Esophagus squamous epithelium (tissue), 5 donors: Measurements from ENCODE around the gene REM1. TPM values are rescaled to one million over a fixed set of nuclear protein-coding genes. Genes with fewer than 3 reads are reported as not detected.
A peak's percentile ranks its signal among the peaks of the same experiment; 100 is the strongest.
"Not testable (repeated sequence)": the region's sequence is repeated elsewhere in the genome, so short reads cannot be mapped to it uniquely, and the experiment has no call there.

ENCODE experiments used
- DNase-seq: peaks from one replicate; lab custom pipeline; 2025; lab: John Stamatoyannopoulos, UW
- H3K27ac ChIP-seq, 4 donors: fragments of 200-600 bp; sonication (generic); one replicate each; pipeline ENCODE4 v1.5.1; 2016 to 2019; ENCODE audit warnings: mild to moderate bottlenecking in 1 of 4
- H3K27me3 ChIP-seq, 4 donors: fragments of 200-600 bp; sonication (generic); 1 replicate in 3 of 4; 2 replicates in 1 of 4; pipeline versions ENCODE4 v1.5.1 to v1.6.0; 2017 to 2021; ENCODE audit warnings: antibody characterized with exemption in 1 of 4
- H3K36me3 ChIP-seq, 3 donors: fragments of 200-600 bp; sonication (generic); one replicate each; pipeline ENCODE4 v1.5.1; 2016 to 2019
- H3K4me1 ChIP-seq, 3 donors: fragments of 200-600 bp; sonication (generic); one replicate each; pipeline ENCODE4 v1.5.1; 2017 to 2019
- H3K4me3 ChIP-seq, 4 donors: fragments of 200-600 bp; sonication (generic); 1 replicate in 3 of 4; 2 replicates in 1 of 4; pipeline ENCODE4 v1.5.1; 2016 to 2019; ENCODE audit warnings: mild to moderate bottlenecking in 2 of 4, moderate library complexity in 1 of 4
- H3K9me3 ChIP-seq, 3 donors: fragments of 200-600 bp; sonication (generic); one replicate each; pipeline ENCODE4 v1.5.1; 2016 to 2019
- CTCF ChIP-seq, 6 experiments: fragments of 450-650 bp in 4 of 6; fragments of 200-600 bp in 2 of 6; sonication (generic) in 2 of 6; IDR thresholded peaks; one replicate each; pipeline ENCODE4 v1.5.1; 2016 to 2019; ENCODE audit warnings: antibody characterized with exemption in 6 of 6, mild to moderate bottlenecking in 4 of 6, moderate library complexity in 4 of 6
- POLR2A ChIP-seq, 4 donors: fragments of 450-650 bp; IDR thresholded peaks; one replicate each; pipeline ENCODE4 v1.6.1; 2017; ENCODE audit warnings: antibody characterized with exemption in 4 of 4, mild to moderate bottlenecking in 4 of 4, moderate library complexity in 3 of 4
- WGBS, 2 donors: methylation state at CpG; one replicate each; pipeline ENCODE4 v1.1.5; 2018; 5-methylcytosine and 5-hydroxymethylcytosine counted together
- intact Hi-C: fragments of 100-400 bp; cut with DNase I; formaldehyde crosslinking; loops from one replicate; pipeline ENCODE4 v1.15.0; 2022
- total RNA-seq, 4 donors: library from RNA; depleted of rRNA; stranded (reverse); fragments of >200 nt; gene quantifications; one replicate each; pipeline ENCODE4 v1.1.0, GENCODE V29; 2016
- donor health status: DM: yes; HTN: yes; CAD: no.

Gene REM1
- total RNA-seq, 4 donors from 2014 or later: 0.18 to 4.0 (median 1.3) TPM; not detected in 1

- Histone ChIP-seq H3K9me3 (no peaks in the 10 kb centered on the region), H3K36me3 (no peaks in the 10 kb centered on the region), H3K4me1 (no peaks in the 10 kb centered on the region), H3K27ac (no peak overlapping the region), H3K27me3 (peaks cover 0 to 15% (median 0%) of the 10 kb centered on the region in 4 donors), H3K4me3 (no peak overlapping the region)
- TF ChIP-seq CTCF (IDR thresholded peaks at IDR 0.05) (no peak), POLR2A (IDR thresholded peaks at IDR 0.05) (no peak)
- intact Hi-C loops: no loop called here
- DNase-seq: no peak
- 92% methylated on average over 1 of the region's 1 CpG for WGBS, 2 donors
Measured at GRCh38 chr20:31454361-31454760, 20.7 kb upstream of the REM1 start.

- intact Hi-C loops, H3K27ac ChIP-seq, H3K36me3 ChIP-seq, H3K4me3 ChIP-seq, H3K9me3 ChIP-seq, DNase-seq: not testable (repeated sequence)
- WGBS, 2 donors: no CpG with 5 or more reads among the region's 33 CpGs
- Histone ChIP-seq H3K27me3 (peaks cover 0 to 16% (median 0%) of the 10 kb centered on the region in 4 donors), H3K4me1 (peaks cover 7 to 23% (median 8%) of the 10 kb centered on the region in 3 donors)
Measured at GRCh38 chr20:31470946-31471345, 4.1 kb upstream of the REM1 start.

GRCh38 chr20:31472395-31473330 is 2.4 kb upstream of the REM1 start:
- intact Hi-C loops: no loop called here
- DNase-seq: no peak
- Histone ChIP-seq H3K4me1 (peaks cover 7 to 26% (median 8%) of the 10 kb centered on the region in 3 donors), H3K36me3 (no peaks in the 10 kb centered on the region), H3K4me3 (no peak overlapping the region), H3K9me3 (no peaks in the 10 kb centered on the region), H3K27me3 (peaks cover 0 to 30% (median 0%) of the 10 kb centered on the region in 4 donors), H3K27ac (peak overlapping the region in 1 of 4 donors; percentile 14)
- TF ChIP-seq POLR2A (IDR thresholded peaks at IDR 0.05) (no peak), CTCF (IDR thresholded peaks at IDR 0.05) (no peak)
- 55 to 71% methylated on average over 5 to 7 of the region's 8 CpGs for WGBS, 2 donors

- no peak overlapping the region for H3K4me3 ChIP-seq
- intact Hi-C loops: no loop called here
- 78 to 83% methylated on average over 4 to 5 of the region's 5 CpGs for WGBS, 2 donors
- DNase-seq: no peak
- H3K27ac ChIP-seq: peak overlapping the region in 1 of 4 donors; percentile 14
- peaks cover 7 to 26% (median 8%) of the 10 kb centered on the region in 3 donors for H3K4me1 ChIP-seq
- H3K9me3 ChIP-seq: no peaks in the 10 kb centered on the region
- no peak for TF ChIP-seq CTCF (IDR thresholded peaks at IDR 0.05)
- no peak for TF ChIP-seq POLR2A (IDR thresholded peaks at IDR 0.05)
- H3K36me3 ChIP-seq: no peaks in the 10 kb centered on the region
- peaks cover 0 to 30% (median 0%) of the 10 kb centered on the region in 4 donors for H3K27me3 ChIP-seq
Measured at GRCh38 chr20:31473331-31474096, 1.6 kb upstream of the REM1 start.

- 28 to 83% methylated on average over 1 to 2 of the region's 2 CpGs for WGBS, 2 donors
- intact Hi-C loops: no loop called here
- peak overlapping the region in 1 of 4 donors; percentile 80 for H3K27ac ChIP-seq
- DNase-seq: no peak
- no peak overlapping the region for H3K4me3 ChIP-seq
- H3K36me3 ChIP-seq: no peaks in the 10 kb centered on the region
- no peaks in the 10 kb centered on the region for H3K9me3 ChIP-seq
- peaks cover 0 to 30% (median 0%) of the 10 kb centered on the region in 4 donors for H3K27me3 ChIP-seq
- peaks cover 7 to 26% (median 8%) of the 10 kb centered on the region in 3 donors for H3K4me1 ChIP-seq
- TF ChIP-seq CTCF (IDR thresholded peaks at IDR 0.05) (no peak), POLR2A (IDR thresholded peaks at IDR 0.05) (no peak)
Measured at GRCh38 chr20:31474097-31474436, 1.0 kb upstream of the REM1 start.
